Liver (tissue), 9 donors: ENCODE measurements around the gene RASGRP3. TPM values are rescaled to one million over a fixed set of nuclear protein-coding genes. Genes with fewer than 3 reads are reported as not detected.

ENCODE experiments used
- DNase-seq: peaks from one replicate; pipeline ENCODE4 v3.0.0-alpha.2; 2017; ENCODE audit warnings: low spot score
- H3K27ac ChIP-seq, 2 donors: one replicate each; pipeline ENCODE4 v1.7.0; 2013; ENCODE audit warnings: inconsistent platforms in 2 of 2, low read length in 2 of 2, control low read depth in 1 of 2, low read depth in 1 of 2, mild to moderate bottlenecking in 1 of 2
- H3K27me3 ChIP-seq, 4 donors: one replicate each; pipeline versions ENCODE4 v1.6.1 to v1.7.0; 2013; ENCODE audit warnings: low read length in 3 of 4, inconsistent platforms in 1 of 4, mild to moderate bottlenecking in 1 of 4, moderate library complexity in 1 of 4; ENCODE audit not compliant: control insufficient read depth in 4 of 4, insufficient read depth in 4 of 4
- H3K36me3 ChIP-seq, 4 donors: one replicate each; pipeline versions ENCODE4 v1.6.1 to v1.7.0; 2013; ENCODE audit warnings: low read length in 3 of 4, mild to moderate bottlenecking in 3 of 4, low read depth in 1 of 4, moderate library complexity in 1 of 4; ENCODE audit not compliant: control insufficient read depth in 4 of 4, insufficient read depth in 3 of 4
- H3K4me1 ChIP-seq, 4 donors: one replicate each; pipeline versions ENCODE4 v1.6.1 to v1.7.0; 2013; ENCODE audit warnings: low read length in 3 of 4, mild to moderate bottlenecking in 3 of 4, moderate library complexity in 1 of 4; ENCODE audit not compliant: control insufficient read depth in 4 of 4, insufficient read depth in 4 of 4
- H3K4me3 ChIP-seq, 3 donors: one replicate each; pipeline versions ENCODE4 v1.6.1 to v1.7.0; 2013; ENCODE audit warnings: low read length in 3 of 3, control low read depth in 1 of 3, low read depth in 1 of 3, mild to moderate bottlenecking in 1 of 3
- H3K9ac ChIP-seq, 2 donors: one replicate each; pipeline ENCODE4 v1.7.0; 2013; ENCODE audit warnings: low read length in 2 of 2, mild to moderate bottlenecking in 2 of 2, moderate library complexity in 2 of 2, control low read depth in 1 of 2, low read depth in 1 of 2
- H3K9me3 ChIP-seq, 4 donors: one replicate each; pipeline versions ENCODE4 v1.6.1 to v1.7.0; 2013; ENCODE audit warnings: low read length in 3 of 4; ENCODE audit not compliant: control insufficient read depth in 4 of 4
- CTCF ChIP-seq: fragments of 150-350 bp; IDR thresholded peaks from 2 replicates; pipeline ENCODE4 v1.5.1; 2017; ENCODE audit warnings: improper control_type of control experiment, low read depth, low read length; ENCODE audit not compliant: missing input control
- EGR1 ChIP-seq, 2 donors: IDR thresholded peaks; 2 replicates each; pipeline ENCODE4 v1.6.1; 2016 to 2018; ENCODE audit warnings: antibody characterized with exemption in 2 of 2, low read depth in 2 of 2
- FOXA1 ChIP-seq: IDR thresholded peaks from 2 replicates; pipeline ENCODE4 v1.6.1; 2016; ENCODE audit warnings: antibody characterized with exemption
- FOXA2 ChIP-seq: IDR thresholded peaks from 2 replicates; pipeline ENCODE4 v1.6.1; 2016; ENCODE audit warnings: antibody characterized with exemption
- GABPA ChIP-seq, 2 donors: IDR thresholded peaks in 1 of 2; conservative IDR thresholded peaks in 1 of 2; 2 replicates each; pipeline ENCODE4 v1.6.1; 2016; ENCODE audit warnings: antibody characterized with exemption in 2 of 2, mild to moderate bottlenecking in 1 of 2, moderate library complexity in 1 of 2
- HNF4A ChIP-seq, 2 donors: conservative IDR thresholded peaks; 2 replicates each; pipeline ENCODE4 v1.6.1; 2016; ENCODE audit warnings: antibody characterized with exemption in 2 of 2, mild to moderate bottlenecking in 2 of 2
- HNF4G ChIP-seq: IDR thresholded peaks from 2 replicates; pipeline ENCODE4 v1.6.1; 2016; ENCODE audit warnings: antibody characterized with exemption
- JUND ChIP-seq, 2 donors: IDR thresholded peaks; 2 replicates each; pipeline ENCODE4 v1.6.1; 2016; ENCODE audit warnings: antibody characterized with exemption in 2 of 2
- NR2F2 ChIP-seq: IDR thresholded peaks from 2 replicates; pipeline ENCODE4 v1.6.1; 2016; ENCODE audit warnings: antibody characterized with exemption
- RAD21 ChIP-seq, 2 donors: IDR thresholded peaks; 2 replicates each; pipeline ENCODE4 v1.6.1; 2016; ENCODE audit warnings: antibody characterized with exemption in 2 of 2, mild to moderate bottlenecking in 2 of 2
- RXRA ChIP-seq, 2 donors: IDR thresholded peaks; 2 replicates each; pipeline ENCODE4 v1.6.1; 2017 to 2018; ENCODE audit warnings: antibody characterized with exemption in 2 of 2, mild to moderate bottlenecking in 1 of 2
- SP1 ChIP-seq: IDR thresholded peaks from 2 replicates; pipeline ENCODE4 v1.6.1; 2018; ENCODE audit warnings: antibody characterized with exemption, mild to moderate bottlenecking
- TAF1 ChIP-seq: conservative IDR thresholded peaks from 2 replicates; pipeline ENCODE4 v1.6.1; 2016; ENCODE audit warnings: antibody characterized with exemption, mild to moderate bottlenecking
- YY1 ChIP-seq: IDR thresholded peaks from 2 replicates; pipeline ENCODE4 v1.6.1; 2016; ENCODE audit warnings: antibody characterized with exemption, mild to moderate bottlenecking
- WGBS: extraction: QIAGEN DNeasy Blood & Tissue Kit; methylation state at CpG from one replicate; pipeline ENCODE4 v1.1.7; 2013; 5-methylcytosine and 5-hydroxymethylcytosine counted together
- polyA plus RNA-seq, 2 donors: library from polyadenylated mRNA; stranded (reverse) in 1 of 2; unstranded in 1 of 2; fragments of 200-250 nt in 1 of 2; fragments of >200 nt in 1 of 2; fragmentation: Nextera tagmentation in 1 of 2; extraction: Ambion mirVana in 1 of 2; gene quantifications; one replicate each; pipeline versions ENCODE4 v1.2.1 to v1.2.3, GENCODE V29; 2013 to 2015
- total RNA-seq, 2 donors: library from RNA; depleted of rRNA; stranded (reverse); fragments of >200 nt; gene quantifications; one replicate each; pipeline ENCODE4 v1.2.3, GENCODE V29; 2014
- TF ChIP-seq, protein P1 (sequence below): IDR thresholded peaks from 2 replicates; pipeline ENCODE4 v1.6.1; 2016; ENCODE audit warnings: antibody characterized with exemption, mild to moderate bottlenecking
- TF ChIP-seq, protein P2 (sequence below): IDR thresholded peaks from 2 replicates; pipeline ENCODE4 v1.6.1; 2016; ENCODE audit warnings: antibody characterized with exemption
- TF ChIP-seq, protein P3 (sequence below): IDR thresholded peaks from 2 replicates; pipeline ENCODE4 v1.6.1; 2016; ENCODE audit warnings: antibody characterized with exemption
- donor health status: healthy.
- donor health status: healthy.
- donor health status: healthy.
- donor health status: healthy.
- donor health status: healthy.

The RASGRP3 gene
- total and polyA plus RNA-seq, 4 donors: 1.8 to 9.9 (median 7.0) TPM

GRCh38 chr2:33570681-33571080, 94.2 kb downstream of the RASGRP3 start:
- H3K36me3 ChIP-seq: no peaks in the 10 kb centered on the region
- H3K4me3 ChIP-seq: no peak overlapping the region
- no peak for DNase-seq
- no peaks in the 10 kb centered on the region for H3K4me1 ChIP-seq
- H3K9ac ChIP-seq: no peak overlapping the region
- H3K27ac ChIP-seq: no peak overlapping the region
- WGBS: 83% methylated on average over 2 of the region's 2 CpGs
- no peaks in the 10 kb centered on the region for H3K27me3 ChIP-seq
- no peak for TF ChIP-seq CTCF
- TF ChIP-seq FOXA2: no peak
- no peak for TF ChIP-seq RAD21 (IDR thresholded peaks at IDR 0.05)
- TF ChIP-seq, protein P1, sequence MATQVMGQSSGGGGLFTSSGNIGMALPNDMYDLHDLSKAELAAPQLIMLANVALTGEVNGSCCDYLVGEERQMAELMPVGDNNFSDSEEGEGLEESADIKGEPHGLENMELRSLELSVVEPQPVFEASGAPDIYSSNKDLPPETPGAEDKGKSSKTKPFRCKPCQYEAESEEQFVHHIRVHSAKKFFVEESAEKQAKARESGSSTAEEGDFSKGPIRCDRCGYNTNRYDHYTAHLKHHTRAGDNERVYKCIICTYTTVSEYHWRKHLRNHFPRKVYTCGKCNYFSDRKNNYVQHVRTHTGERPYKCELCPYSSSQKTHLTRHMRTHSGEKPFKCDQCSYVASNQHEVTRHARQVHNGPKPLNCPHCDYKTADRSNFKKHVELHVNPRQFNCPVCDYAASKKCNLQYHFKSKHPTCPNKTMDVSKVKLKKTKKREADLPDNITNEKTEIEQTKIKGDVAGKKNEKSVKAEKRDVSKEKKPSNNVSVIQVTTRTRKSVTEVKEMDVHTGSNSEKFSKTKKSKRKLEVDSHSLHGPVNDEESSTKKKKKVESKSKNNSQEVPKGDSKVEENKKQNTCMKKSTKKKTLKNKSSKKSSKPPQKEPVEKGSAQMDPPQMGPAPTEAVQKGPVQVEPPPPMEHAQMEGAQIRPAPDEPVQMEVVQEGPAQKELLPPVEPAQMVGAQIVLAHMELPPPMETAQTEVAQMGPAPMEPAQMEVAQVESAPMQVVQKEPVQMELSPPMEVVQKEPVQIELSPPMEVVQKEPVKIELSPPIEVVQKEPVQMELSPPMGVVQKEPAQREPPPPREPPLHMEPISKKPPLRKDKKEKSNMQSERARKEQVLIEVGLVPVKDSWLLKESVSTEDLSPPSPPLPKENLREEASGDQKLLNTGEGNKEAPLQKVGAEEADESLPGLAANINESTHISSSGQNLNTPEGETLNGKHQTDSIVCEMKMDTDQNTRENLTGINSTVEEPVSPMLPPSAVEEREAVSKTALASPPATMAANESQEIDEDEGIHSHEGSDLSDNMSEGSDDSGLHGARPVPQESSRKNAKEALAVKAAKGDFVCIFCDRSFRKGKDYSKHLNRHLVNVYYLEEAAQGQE: no peak
- TF ChIP-seq, protein P2, sequence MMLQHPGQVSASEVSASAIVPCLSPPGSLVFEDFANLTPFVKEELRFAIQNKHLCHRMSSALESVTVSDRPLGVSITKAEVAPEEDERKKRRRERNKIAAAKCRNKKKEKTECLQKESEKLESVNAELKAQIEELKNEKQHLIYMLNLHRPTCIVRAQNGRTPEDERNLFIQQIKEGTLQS: no peak
- TF ChIP-seq EGR1 (IDR thresholded peaks at IDR 0.05; ENCODE audit: low read depth in 2 of 2): no peak
- TF ChIP-seq, protein P3, sequence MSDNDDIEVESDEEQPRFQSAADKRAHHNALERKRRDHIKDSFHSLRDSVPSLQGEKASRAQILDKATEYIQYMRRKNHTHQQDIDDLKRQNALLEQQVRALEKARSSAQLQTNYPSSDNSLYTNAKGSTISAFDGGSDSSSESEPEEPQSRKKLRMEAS: no peak
- TF ChIP-seq YY1: no peak
- H3K9me3 ChIP-seq: no peaks in the 10 kb centered on the region

DNA sequence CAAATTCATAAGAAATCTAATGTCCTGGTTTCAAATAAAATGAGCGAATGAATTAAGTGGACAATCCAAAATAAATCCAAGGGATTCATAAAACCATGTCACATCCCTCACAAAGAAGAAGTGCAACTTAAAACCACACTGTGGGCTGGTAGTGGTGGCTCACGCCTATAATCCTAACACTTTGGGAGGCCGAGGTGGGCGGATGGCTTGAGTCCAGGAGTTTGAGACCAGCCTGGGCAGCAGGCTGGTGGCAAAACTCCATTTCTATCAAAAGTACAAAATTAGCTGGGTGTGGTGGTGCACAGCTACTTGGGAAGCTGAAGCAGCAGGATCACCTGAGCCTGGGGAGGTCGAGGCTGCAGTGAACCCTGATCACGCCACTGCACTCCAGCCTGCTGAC, 97.2 kb downstream of the RASGRP3 start:
- Histone ChIP-seq H3K27me3 (no peaks in the 10 kb centered on the region), H3K9me3 (no peaks in the 10 kb centered on the region), H3K4me3 (no peak overlapping the region), H3K27ac (no peak overlapping the region), H3K36me3 (no peaks in the 10 kb centered on the region), H3K4me1 (no peaks in the 10 kb centered on the region), H3K9ac (no peak overlapping the region)
- 93% methylated on average over 6 of the region's 6 CpGs for WGBS
- no peak for DNase-seq
- TF ChIP-seq HNF4A (conservative IDR thresholded peaks at IDR 0.05) (no peak), HNF4G (no peak), SP1 (no peak), GABPA (IDR thresholded peaks at IDR 0.05 in 1 of 2, conservative IDR thresholded peaks at IDR 0.05 in 1 of 2) (no peak), TAF1 (no peak), YY1 (no peak), NR2F2 (no peak), RXRA (IDR thresholded peaks at IDR 0.05) (no peak), JUND (IDR thresholded peaks at IDR 0.05) (no peak), FOXA2 (no peak), EGR1 (IDR thresholded peaks at IDR 0.05; ENCODE audit: low read depth in 2 of 2) (no peak), CTCF (no peak), RAD21 (IDR thresholded peaks at IDR 0.05) (no peak), FOXA1 (no peak)
- TF ChIP-seq, protein P1: no peak
- TF ChIP-seq, protein P3: no peak
- TF ChIP-seq, protein P2: no peak
